D721Med (cell line): ENCODE measurements around the gene RPP40.

Source experiments
- DNase-seq: peaks from one replicate; pipeline ENCODE4 v3.0.0; 2011; ENCODE audit warnings: low spot score; ENCODE audit not compliant: insufficient read length
- FAIRE-seq: peaks from 2 replicates; lab custom pipeline; 2011; peaks lifted over from hg19 to GRCh38; lab: Jason Lieb, UNC
- TF ChIP-seq, protein P1 (sequence below): IDR thresholded peaks from 2 replicates; pipeline ENCODE4 v1.5.1; 2012; ENCODE audit warnings: mild to moderate bottlenecking, control low read depth; ENCODE audit not compliant: insufficient read depth; ENCODE audit errors: missing control alignments

RPP40 gene

DNA sequence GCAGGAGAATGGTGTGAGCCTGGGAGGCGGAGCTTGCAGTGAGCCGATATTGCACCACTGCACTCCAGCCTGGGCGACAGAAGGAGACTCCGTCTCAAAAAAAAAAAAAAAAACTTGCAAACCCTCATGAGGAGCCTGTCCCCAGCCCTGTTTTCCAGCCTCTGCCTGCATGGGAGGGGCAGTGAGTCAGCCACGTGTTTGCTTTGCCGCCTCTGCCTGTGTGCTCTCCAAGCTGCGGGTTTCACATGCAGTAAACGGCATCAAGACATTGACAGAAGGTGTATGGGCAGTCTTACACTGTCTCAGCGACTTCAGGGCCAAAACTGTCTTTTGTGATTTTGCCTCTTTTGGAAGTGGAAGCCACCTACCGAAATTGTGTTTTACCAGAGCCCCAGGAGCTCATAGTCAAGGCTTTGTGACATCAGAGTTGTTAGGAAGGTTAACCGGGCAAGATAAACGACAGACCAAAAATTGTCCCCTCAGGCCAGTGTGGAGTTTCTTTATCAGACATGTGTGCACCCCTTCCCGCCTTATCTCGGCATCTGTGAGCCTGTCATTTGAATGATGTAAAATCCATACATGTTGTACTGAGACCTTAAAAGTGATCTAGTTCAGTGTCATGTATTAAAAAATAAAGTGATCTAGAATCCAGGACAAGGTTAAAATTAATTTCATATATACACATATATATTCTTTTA is 52.9 kb downstream of the RPP40 start:
- no peak for DNase-seq
- TF ChIP-seq, protein P1, sequence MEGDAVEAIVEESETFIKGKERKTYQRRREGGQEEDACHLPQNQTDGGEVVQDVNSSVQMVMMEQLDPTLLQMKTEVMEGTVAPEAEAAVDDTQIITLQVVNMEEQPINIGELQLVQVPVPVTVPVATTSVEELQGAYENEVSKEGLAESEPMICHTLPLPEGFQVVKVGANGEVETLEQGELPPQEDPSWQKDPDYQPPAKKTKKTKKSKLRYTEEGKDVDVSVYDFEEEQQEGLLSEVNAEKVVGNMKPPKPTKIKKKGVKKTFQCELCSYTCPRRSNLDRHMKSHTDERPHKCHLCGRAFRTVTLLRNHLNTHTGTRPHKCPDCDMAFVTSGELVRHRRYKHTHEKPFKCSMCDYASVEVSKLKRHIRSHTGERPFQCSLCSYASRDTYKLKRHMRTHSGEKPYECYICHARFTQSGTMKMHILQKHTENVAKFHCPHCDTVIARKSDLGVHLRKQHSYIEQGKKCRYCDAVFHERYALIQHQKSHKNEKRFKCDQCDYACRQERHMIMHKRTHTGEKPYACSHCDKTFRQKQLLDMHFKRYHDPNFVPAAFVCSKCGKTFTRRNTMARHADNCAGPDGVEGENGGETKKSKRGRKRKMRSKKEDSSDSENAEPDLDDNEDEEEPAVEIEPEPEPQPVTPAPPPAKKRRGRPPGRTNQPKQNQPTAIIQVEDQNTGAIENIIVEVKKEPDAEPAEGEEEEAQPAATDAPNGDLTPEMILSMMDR = no peak
- no peak for FAIRE-seq

DNA sequence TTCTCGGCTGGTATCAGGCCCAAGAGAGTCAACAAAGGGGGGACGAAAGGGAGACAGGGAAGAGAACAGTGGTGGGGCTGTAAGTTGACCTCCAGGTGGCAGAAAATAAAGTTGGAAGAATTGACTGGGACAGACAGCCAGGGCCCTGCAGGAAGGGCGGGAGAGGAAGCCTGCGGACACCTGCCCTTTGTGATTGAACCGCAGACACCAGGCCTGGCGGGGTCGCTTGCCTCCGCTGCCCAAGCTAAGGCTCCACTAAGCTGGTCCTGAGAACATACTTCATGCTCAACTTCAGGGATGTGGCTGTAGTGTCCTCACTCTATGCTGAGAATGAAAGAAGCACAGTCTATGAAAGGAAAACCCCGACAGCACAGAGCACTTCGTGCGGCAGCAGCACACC is 53.8 kb downstream of the RPP40 start:
- DNase-seq (no peak), FAIRE-seq (no peak)
- TF ChIP-seq, protein P1 = no peak

DNA sequence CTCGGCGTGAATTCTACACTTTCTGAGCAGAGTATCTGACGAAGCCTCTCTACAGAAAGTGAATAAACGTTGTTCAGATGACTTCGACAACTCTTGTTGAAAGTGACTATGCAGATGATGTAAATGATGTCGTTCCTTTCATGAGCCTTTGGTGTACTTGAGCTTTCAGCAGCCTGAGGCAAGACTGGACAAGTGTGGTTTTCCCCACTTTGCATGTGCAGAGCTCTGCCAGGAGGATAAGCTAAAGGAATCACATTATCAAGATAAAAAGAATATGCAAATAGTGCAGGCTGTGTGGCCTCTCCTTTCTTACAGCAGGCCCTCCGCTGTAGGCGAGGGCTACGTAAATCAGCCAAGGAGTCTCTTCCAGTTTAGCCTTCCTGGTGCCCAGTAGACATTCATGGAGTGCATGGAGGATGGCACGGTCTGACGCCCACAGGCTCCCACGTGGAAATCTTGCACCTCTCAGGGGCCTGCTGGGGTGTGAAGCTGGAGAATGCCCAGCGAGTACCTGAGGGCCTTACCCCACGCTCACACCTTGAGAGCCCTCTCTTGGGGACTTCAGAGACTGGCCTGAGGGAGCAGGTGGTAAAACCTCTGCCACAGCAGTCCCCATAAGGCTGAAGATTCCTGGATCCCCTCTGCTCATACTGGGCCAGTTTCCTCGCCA is 54.9 kb downstream of the RPP40 start:
- DNase-seq (no peak), FAIRE-seq (no peak)
- TF ChIP-seq, protein P1 = no peak

DNA sequence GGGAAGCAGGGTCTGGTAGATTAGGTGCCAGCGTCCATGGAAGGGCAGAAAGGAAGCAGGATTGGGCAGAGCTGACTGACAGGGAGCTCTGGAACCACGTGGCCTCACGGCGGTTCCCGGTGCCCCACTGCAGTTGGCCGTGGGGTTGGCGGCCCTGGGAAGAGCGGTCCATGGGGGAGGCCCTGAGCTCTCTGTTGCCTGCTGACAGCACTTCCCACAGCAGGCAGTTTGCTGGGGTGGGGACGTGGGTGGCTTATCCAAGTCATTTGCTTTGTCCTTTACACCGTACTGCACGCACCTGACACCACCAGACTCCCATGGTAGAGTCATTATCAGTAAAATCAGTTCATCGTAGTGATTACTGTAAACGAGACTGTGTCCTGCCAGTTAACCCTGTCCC is 56.1 kb downstream of the RPP40 start:
- TF ChIP-seq, protein P1 = no peak
- FAIRE-seq = no peak

DNA sequence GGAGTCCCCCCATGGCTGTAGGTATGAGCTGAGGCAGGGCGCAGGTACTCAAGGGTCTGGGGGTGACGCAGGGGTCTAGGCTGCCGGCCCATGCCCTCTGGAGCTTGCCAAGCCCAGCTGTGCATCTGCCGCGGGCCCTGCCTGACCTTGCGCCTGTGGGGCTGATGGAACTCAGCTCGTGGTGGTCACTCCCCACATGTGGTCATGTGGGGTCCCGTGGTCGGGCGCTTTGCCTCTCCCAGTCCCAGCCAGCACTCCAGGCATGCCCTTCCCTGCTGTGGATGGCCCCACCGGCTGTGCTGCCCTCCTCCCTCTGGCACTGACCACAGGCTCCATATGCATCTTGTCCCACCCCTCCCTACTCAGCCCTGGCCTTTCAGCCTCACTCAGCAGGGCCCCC is 57.3 kb downstream of the RPP40 start:
- FAIRE-seq (no peak), DNase-seq (no peak)
- TF ChIP-seq, protein P1 = no peak

More for the DNA sequence above, 56.1 kb downstream of the RPP40 start:
- no peak for DNase-seq
